ENCODE results near the gene PDZRN4.
"Not testable (repeated sequence)": the region's sequence is repeated elsewhere in the genome, so short reads cannot be mapped to it uniquely, and the experiment has no call there.

Gene PDZRN4

GRCh38 chr12:41547071-41547470 is 359.0 kb downstream of the PDZRN4 start:
- not testable (repeated sequence) for H3K27me3 ChIP-seq (ENCODE audit: control insufficient read depth, insufficient read depth, low read length); H3K4me1 ChIP-seq (ENCODE audit: control insufficient read depth, insufficient read depth, low read length); H3K9me3 ChIP-seq (replicated peaks; ENCODE audit: low read length); H3K9ac ChIP-seq (ENCODE audit: low read depth, low read length); H3K4me2 ChIP-seq (ENCODE audit: low read length); H3K4me3 ChIP-seq (ENCODE audit: low read length); H3K36me3 ChIP-seq (ENCODE audit: insufficient read depth, low read length)

GRCh38 chr12:41548926-41549325 is 360.8 kb downstream of the PDZRN4 start:
- no peak overlapping the region for H3K4me2 ChIP-seq (ENCODE audit: low read length)
- H3K9ac ChIP-seq (ENCODE audit: low read depth, low read length): no peak overlapping the region
- H3K36me3 ChIP-seq (ENCODE audit: insufficient read depth, low read length): no peaks in the 10 kb centered on the region
- H3K4me3 ChIP-seq (ENCODE audit: low read length): no peak overlapping the region
- H3K27me3 ChIP-seq (ENCODE audit: control insufficient read depth, insufficient read depth, low read length): no peaks in the 10 kb centered on the region
- no peaks in the 10 kb centered on the region for H3K9me3 ChIP-seq (replicated peaks; ENCODE audit: low read length)
- no peaks in the 10 kb centered on the region for H3K4me1 ChIP-seq (ENCODE audit: control insufficient read depth, insufficient read depth, low read length)

- no peaks in the 10 kb centered on the region for H3K27me3 ChIP-seq (ENCODE audit: control insufficient read depth, insufficient read depth, low read length)
- H3K9ac ChIP-seq (ENCODE audit: low read depth, low read length): no peak overlapping the region
- H3K4me1 ChIP-seq (ENCODE audit: control insufficient read depth, insufficient read depth, low read length): no peaks in the 10 kb centered on the region
- no peak overlapping the region for H3K4me3 ChIP-seq (ENCODE audit: low read length)
- H3K4me2 ChIP-seq (ENCODE audit: low read length): no peak overlapping the region
- H3K9me3 ChIP-seq (replicated peaks; ENCODE audit: low read length): no peaks in the 10 kb centered on the region
- H3K36me3 ChIP-seq (ENCODE audit: insufficient read depth, low read length): no peaks in the 10 kb centered on the region
Measured at GRCh38 chr12:41552588-41552987, 364.5 kb downstream of the PDZRN4 start.

GRCh38 chr12:41556176-41556575 is 368.1 kb downstream of the PDZRN4 start:
- Histone ChIP-seq H3K27me3 (ENCODE audit: control insufficient read depth, insufficient read depth, low read length) (no peaks in the 10 kb centered on the region), H3K9me3 (replicated peaks; ENCODE audit: low read length) (no peaks in the 10 kb centered on the region), H3K9ac (ENCODE audit: low read depth, low read length) (no peak overlapping the region), H3K4me1 (ENCODE audit: control insufficient read depth, insufficient read depth, low read length) (no peaks in the 10 kb centered on the region), H3K4me3 (ENCODE audit: low read length) (no peak overlapping the region), H3K36me3 (ENCODE audit: insufficient read depth, low read length) (no peaks in the 10 kb centered on the region), H3K4me2 (ENCODE audit: low read length) (no peak overlapping the region)

GRCh38 chr12:41557344-41557743 is 369.2 kb downstream of the PDZRN4 start:
- Histone ChIP-seq H3K36me3 (ENCODE audit: insufficient read depth, low read length) (no peaks in the 10 kb centered on the region), H3K9ac (ENCODE audit: low read depth, low read length) (no peak overlapping the region), H3K4me2 (ENCODE audit: low read length) (no peak overlapping the region), H3K9me3 (replicated peaks; ENCODE audit: low read length) (no peaks in the 10 kb centered on the region), H3K4me3 (ENCODE audit: low read length) (no peak overlapping the region), H3K27me3 (ENCODE audit: control insufficient read depth, insufficient read depth, low read length) (no peaks in the 10 kb centered on the region), H3K4me1 (ENCODE audit: control insufficient read depth, insufficient read depth, low read length) (no peaks in the 10 kb centered on the region)

GRCh38 chr12:41558671-41559070 is 370.6 kb downstream of the PDZRN4 start:
- Histone ChIP-seq H3K4me1 (ENCODE audit: control insufficient read depth, insufficient read depth, low read length) (no peaks in the 10 kb centered on the region), H3K36me3 (ENCODE audit: insufficient read depth, low read length) (no peaks in the 10 kb centered on the region), H3K27me3 (ENCODE audit: control insufficient read depth, insufficient read depth, low read length) (no peaks in the 10 kb centered on the region), H3K9ac (ENCODE audit: low read depth, low read length) (no peak overlapping the region), H3K9me3 (replicated peaks; ENCODE audit: low read length) (no peaks in the 10 kb centered on the region), H3K4me3 (ENCODE audit: low read length) (no peak overlapping the region), H3K4me2 (ENCODE audit: low read length) (no peak overlapping the region)

- Histone ChIP-seq H3K4me1 (ENCODE audit: control insufficient read depth, insufficient read depth, low read length) (no peaks in the 10 kb centered on the region), H3K36me3 (ENCODE audit: insufficient read depth, low read length) (no peaks in the 10 kb centered on the region), H3K9me3 (replicated peaks; ENCODE audit: low read length) (no peaks in the 10 kb centered on the region)
Measured at GRCh38 chr12:41563051-41563450, 374.9 kb downstream of the PDZRN4 start.

GRCh38 chr12:41564816-41565215 is 376.7 kb downstream of the PDZRN4 start:
- Histone ChIP-seq H3K36me3 (ENCODE audit: insufficient read depth, low read length) (no peaks in the 10 kb centered on the region), H3K27me3 (ENCODE audit: control insufficient read depth, insufficient read depth, low read length) (no peaks in the 10 kb centered on the region), H3K4me2 (ENCODE audit: low read length) (no peak overlapping the region), H3K9me3 (replicated peaks; ENCODE audit: low read length) (no peaks in the 10 kb centered on the region), H3K4me3 (ENCODE audit: low read length) (no peak overlapping the region), H3K9ac (ENCODE audit: low read depth, low read length) (no peak overlapping the region), H3K4me1 (ENCODE audit: control insufficient read depth, insufficient read depth, low read length) (no peaks in the 10 kb centered on the region)

More at GRCh38 chr12:41563051-41563450, 374.9 kb downstream of the PDZRN4 start:
- H3K27me3 ChIP-seq (ENCODE audit: control insufficient read depth, insufficient read depth, low read length): no peaks in the 10 kb centered on the region
- no peak overlapping the region for H3K4me3 ChIP-seq (ENCODE audit: low read length)
- no peak overlapping the region for H3K9ac ChIP-seq (ENCODE audit: low read depth, low read length)
- H3K4me2 ChIP-seq (ENCODE audit: low read length): no peak overlapping the region

GRCh38 chr12:41566703-41567102 is 378.6 kb downstream of the PDZRN4 start:
- H3K4me2 ChIP-seq (ENCODE audit: low read length): no peak overlapping the region
- no peaks in the 10 kb centered on the region for H3K9me3 ChIP-seq (replicated peaks; ENCODE audit: low read length)
- H3K4me1 ChIP-seq (ENCODE audit: control insufficient read depth, insufficient read depth, low read length): no peaks in the 10 kb centered on the region
- no peaks in the 10 kb centered on the region for H3K27me3 ChIP-seq (ENCODE audit: control insufficient read depth, insufficient read depth, low read length)
- H3K4me3 ChIP-seq (ENCODE audit: low read length): no peak overlapping the region
- no peaks in the 10 kb centered on the region for H3K36me3 ChIP-seq (ENCODE audit: insufficient read depth, low read length)
- no peak overlapping the region for H3K9ac ChIP-seq (ENCODE audit: low read depth, low read length)

GRCh38 chr12:41573445-41573844 is 385.3 kb downstream of the PDZRN4 start:
- no peaks in the 10 kb centered on the region for H3K27me3 ChIP-seq (ENCODE audit: control insufficient read depth, insufficient read depth, low read length)
- H3K4me3 ChIP-seq (ENCODE audit: low read length): no peak overlapping the region
- H3K4me2 ChIP-seq (ENCODE audit: low read length): no peak overlapping the region
- no peaks in the 10 kb centered on the region for H3K4me1 ChIP-seq (ENCODE audit: control insufficient read depth, insufficient read depth, low read length)
- no peaks in the 10 kb centered on the region for H3K9me3 ChIP-seq (replicated peaks; ENCODE audit: low read length)
- no peaks in the 10 kb centered on the region for H3K36me3 ChIP-seq (ENCODE audit: insufficient read depth, low read length)
- no peak overlapping the region for H3K9ac ChIP-seq (ENCODE audit: low read depth, low read length)

GRCh38 chr12:41576925-41577324 is 388.8 kb downstream of the PDZRN4 start:
- no peaks in the 10 kb centered on the region for H3K27me3 ChIP-seq (ENCODE audit: control insufficient read depth, insufficient read depth, low read length)
- H3K9ac ChIP-seq (ENCODE audit: low read depth, low read length): no peak overlapping the region
- H3K4me3 ChIP-seq (ENCODE audit: low read length): no peak overlapping the region
- no peaks in the 10 kb centered on the region for H3K9me3 ChIP-seq (replicated peaks; ENCODE audit: low read length)
- no peaks in the 10 kb centered on the region for H3K4me1 ChIP-seq (ENCODE audit: control insufficient read depth, insufficient read depth, low read length)
- no peaks in the 10 kb centered on the region for H3K36me3 ChIP-seq (ENCODE audit: insufficient read depth, low read length)
- no peak overlapping the region for H3K4me2 ChIP-seq (ENCODE audit: low read length)

- Histone ChIP-seq H3K9me3 (replicated peaks; ENCODE audit: low read length) (no peaks in the 10 kb centered on the region), H3K4me2 (ENCODE audit: low read length) (no peak overlapping the region), H3K4me1 (ENCODE audit: control insufficient read depth, insufficient read depth, low read length) (no peaks in the 10 kb centered on the region), H3K4me3 (ENCODE audit: low read length) (no peak overlapping the region), H3K36me3 (ENCODE audit: insufficient read depth, low read length) (no peaks in the 10 kb centered on the region), H3K9ac (ENCODE audit: low read depth, low read length) (no peak overlapping the region), H3K27me3 (ENCODE audit: control insufficient read depth, insufficient read depth, low read length) (no peaks in the 10 kb centered on the region)
Measured at GRCh38 chr12:41577995-41578394, 389.9 kb downstream of the PDZRN4 start.
